ENCODE results near the gene TBCD.

The TBCD gene

DNA sequence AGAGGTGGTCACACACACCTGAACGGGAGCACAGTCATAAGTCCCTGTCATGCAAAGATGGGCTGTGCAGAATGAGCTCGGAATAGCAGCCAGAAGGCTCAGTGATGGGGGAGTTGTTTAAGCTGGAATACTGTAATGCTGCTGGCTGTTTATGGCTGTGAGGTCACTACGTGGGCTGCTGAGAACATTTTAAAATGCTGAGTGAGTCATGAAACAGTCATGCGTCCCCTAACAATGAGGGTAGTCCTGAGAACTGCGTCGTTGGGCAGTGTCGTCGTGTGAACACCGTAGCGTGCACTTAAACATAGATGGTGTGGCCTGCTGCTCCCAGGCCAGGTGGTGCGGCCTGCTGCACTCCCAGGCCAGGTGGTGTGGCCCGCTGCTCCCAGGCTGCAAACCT lies 39.7 kb downstream of the TBCD start:
- DNase-seq (ENCODE audit: low read depth), result peak; percentile 33

DNA sequence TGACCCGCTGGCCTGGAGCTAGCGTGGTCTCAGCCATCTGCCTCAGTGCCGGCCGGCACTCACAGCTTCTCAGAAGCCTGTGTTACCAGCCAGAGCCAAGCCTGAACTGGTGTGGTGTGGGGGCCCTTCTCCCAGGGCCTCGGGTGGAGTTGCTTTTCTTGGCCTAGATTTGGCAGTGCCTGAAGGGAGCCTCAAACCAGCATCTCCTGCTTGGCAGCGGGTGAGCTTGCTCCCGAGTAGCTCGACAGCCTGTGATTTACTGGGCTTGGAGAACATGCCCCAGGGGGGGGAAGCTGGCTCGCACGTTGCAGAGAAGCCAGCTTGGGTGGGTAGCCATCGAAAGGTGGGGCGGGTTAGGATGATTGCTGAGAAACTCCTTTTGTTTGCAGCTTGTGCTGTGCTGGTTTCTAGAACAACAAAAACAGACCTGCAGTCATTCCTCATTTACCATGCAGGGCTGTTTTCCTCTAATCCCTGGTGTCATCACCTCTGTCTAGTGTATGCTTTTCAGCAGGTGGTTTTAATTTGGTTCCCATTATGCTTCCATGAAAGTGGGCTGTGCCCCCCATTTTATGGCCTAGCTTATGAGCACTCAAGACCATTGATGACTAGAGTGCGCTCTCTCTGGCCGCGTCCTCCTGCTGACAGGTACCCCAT lies 42.2 kb downstream of the TBCD start:
- DNase-seq (ENCODE audit: low read depth), result peak; percentile 34

GRCh38 chr17:82794781-82795482 lies 43.1 kb downstream of the TBCD start:
- DNase-seq (ENCODE audit: low read depth), result no peak

GRCh38 chr17:82795615-82796014 lies 43.8 kb downstream of the TBCD start:
- no peak for DNase-seq (ENCODE audit: low read depth)

DNA sequence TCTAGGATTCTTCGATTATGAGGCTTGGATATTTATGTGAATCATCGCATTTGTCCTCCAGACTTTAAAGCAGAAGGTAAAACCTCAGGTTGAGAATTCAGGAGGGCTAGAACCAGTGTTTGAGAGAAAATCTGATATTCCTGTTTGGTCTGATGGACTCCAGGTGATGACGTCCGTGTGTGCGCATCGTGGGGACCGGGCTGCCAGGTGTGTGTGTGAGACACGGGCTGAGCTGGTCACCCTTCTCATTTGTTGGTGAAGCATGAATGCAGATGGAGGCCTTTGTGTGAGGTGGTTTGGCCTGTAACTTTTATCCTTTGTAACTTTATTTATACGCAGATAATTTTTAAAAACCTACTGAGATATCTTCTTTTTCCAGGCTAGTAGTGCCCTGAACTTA lies 45.2 kb downstream of the TBCD start:
- DNase-seq (ENCODE audit: low read depth), result no peak

- DNase-seq (ENCODE audit: low read depth), result no peak
Measured at GRCh38 chr17:82798752-82799151, 46.9 kb downstream of the TBCD start.

GRCh38 chr17:82799591-82799990 lies 47.7 kb downstream of the TBCD start:
- no peak for DNase-seq (ENCODE audit: low read depth)

DNA sequence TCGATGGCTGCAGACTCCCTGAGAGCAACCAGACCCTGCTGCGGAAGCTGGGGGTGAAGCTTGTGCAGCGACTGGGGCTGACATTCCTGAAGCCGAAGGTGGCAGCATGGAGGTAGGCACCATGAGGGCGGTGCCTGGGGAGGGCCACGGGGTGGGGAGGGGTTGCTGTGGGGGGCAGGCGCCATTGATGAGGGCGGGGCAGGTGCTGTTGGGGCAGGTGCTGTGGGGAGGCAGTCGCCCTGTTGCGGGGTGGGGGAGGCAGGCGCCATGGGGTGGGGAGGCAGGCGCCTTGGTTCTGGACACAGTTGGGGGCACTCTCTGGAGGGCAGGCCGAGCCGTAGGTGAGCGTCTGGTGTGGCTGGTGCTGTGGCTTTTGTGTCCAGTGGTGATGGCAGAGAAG lies 49.0 kb downstream of the TBCD start:
- DNase-seq (ENCODE audit: low read depth), result no peak

DNA sequence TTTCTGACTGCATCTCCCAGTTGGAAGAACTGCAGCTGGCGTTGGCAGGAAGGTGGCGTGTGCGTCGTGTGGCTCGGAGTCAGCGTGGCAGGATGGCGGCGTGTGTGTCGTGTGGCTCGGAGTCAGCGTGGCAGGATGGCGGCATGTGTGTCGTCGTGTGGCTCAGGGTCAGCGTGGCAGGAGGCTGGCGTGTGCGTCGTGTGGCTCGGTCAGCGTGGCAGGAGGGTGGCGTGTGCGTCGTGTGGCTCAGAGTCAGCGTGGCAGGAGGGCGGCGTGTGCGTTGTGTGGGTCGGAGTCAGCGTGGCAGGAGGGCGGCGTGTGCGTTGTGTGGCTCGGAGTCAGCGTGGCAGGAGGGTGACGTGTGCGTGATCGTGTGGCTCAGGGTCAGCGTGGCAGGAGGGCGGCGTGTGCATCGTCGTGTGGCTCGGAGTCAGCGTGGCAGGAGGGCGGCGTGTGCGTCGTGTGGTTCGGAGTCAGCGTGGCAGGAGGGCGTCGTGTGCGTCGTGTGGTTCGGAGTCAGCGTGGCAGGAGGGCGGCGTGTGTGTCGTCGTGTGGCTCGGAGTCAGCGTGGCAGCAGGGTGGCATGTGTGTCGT lies 49.6 kb downstream of the TBCD start:
- DNase-seq (ENCODE audit: low read depth), result no peak

DNA sequence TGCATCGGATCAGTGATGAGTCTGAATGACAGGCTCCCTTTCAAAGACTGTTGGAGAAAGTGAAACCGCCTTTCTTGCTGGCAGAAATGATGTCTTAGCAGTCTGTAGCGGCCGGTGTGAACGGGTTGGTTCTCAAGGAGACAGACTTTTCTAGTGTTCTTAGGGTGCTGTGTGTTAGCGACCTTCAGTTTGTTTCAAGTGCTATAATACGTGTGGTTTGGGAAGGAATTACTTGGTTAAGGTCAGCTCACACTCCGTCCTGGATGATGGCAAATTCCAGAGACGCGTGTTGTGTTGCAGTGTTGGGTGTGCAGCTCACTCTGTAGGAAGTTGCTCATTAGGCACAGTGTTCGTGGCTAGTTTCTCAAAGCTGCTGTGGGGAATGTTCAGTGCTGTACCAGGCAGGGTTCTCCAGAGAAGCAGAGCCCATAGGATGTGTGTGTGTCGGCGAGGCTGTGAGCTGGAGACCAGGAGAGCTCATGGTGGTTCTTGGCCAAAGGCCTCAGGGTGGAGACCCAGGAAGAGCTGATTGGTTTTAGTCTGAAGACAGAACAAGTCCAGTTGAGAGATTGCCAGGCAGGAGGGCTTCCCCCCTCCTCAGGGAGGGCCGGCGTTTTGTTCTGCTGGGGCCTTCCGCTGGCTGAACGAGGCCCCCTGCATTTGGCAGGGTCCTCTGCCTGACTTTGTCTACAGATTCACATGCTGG lies 50.4 kb downstream of the TBCD start:
- peak; percentile 13 for DNase-seq (ENCODE audit: low read depth)

DNA sequence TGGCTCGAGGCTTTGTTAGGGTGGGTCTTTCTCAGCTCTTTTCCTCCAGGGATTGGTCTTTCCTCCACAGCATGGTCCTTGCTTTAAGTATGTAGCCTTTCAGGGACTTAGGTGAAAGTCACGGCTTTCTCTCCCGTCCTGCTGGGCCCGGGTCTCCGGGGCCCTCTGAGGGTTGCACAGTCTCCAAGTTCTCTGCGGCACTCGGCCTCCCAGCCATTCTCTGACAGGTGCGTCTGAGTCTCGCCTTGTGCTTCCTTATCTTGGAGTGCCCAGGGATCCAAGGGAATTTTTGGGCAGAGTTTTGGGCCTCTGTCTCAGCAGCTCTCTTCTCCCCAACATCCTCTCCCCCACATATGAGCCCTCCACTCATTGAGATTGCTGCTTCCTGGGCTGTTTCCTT lies 51.3 kb downstream of the TBCD start:
- no peak for DNase-seq (ENCODE audit: low read depth)

DNA sequence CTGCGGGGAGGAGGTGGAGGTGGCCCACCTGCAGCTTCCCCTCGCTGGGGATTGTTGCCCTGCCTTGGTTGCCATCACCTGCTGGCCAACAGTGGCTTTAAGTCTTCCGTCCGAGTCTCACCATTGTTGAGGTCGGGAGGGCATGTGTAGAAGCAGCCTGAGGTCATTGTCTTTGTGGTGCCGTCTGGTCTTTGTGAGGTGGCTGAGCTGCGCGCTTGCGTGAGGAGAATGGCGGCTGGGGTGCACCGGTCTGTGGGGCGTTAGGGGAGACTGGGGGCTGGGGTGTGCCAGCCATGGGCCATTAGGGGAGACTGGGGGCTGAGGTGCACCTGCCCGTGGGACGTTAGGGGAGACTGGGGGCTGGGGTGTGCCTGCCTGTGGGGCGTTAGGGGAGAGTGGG lies 51.7 kb downstream of the TBCD start:
- no peak for DNase-seq (ENCODE audit: low read depth)

- DNase-seq (ENCODE audit: low read depth), result peak; percentile 48
Measured at GRCh38 chr17:82804442-82805191, 52.8 kb downstream of the TBCD start.

DNA sequence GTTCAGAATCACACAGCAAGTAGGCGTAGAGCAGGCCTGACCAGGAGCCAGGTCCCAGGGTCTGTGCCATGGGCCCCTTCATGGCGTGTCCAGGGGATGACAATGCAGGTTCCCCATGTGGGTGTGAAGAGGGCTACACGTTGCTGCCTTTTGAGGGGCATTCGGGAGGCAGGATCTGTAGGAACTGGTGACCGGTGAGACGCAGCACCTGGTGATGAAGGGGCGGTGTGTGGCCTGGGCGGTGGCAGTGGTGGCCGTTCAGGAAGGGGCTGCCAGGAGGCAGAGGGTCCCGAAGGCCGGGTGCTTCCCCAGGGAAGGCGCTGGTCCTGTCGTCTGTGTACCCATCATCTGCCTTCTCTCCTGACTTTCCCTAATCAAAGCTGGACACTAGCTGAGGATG lies 53.4 kb downstream of the TBCD start:
- no peak for DNase-seq (ENCODE audit: low read depth)

GRCh38 chr17:82805823-82806222 lies 54.0 kb downstream of the TBCD start:
- DNase-seq (ENCODE audit: low read depth), result no peak

DNA sequence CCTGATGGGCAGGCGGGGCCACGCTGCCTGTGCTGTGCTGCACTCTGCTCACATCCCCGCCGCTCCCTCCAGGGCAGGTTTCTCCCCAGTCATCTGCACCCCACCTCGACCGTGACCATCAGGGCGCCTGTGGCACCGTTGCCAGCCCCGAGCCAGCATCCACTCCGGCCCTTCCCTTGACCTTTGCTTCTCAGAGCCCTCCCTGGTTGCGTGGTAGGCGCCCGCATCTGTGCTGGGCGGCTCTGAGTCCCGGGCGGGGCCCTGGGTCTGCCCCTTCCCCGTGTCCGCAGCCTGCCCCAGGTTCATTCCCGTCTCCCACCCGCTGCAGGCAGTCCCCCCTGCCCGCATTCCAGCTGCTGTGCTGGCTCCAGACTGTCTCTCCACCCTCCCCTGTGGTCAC lies 54.8 kb downstream of the TBCD start:
- no peak for DNase-seq (ENCODE audit: low read depth)

DNA sequence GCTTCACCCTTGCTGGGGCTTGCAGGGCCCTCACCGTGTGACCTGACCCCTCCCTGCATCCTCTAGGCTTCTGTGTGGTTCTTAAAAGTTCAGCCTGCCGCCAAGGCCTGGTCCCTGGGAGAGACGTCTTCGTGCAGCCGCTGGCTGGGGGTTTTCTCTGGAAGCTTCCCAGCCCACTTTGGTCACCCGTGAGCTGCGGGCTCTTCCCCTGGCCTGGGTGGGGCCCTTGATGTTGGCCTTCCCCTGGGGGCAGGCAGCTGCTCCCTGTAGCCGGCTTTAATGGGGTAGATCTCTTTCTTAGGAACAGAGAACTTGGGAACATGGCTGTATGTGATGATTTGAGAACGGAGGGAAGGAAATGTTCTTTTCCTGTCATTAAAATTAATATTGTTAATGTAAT lies 55.2 kb downstream of the TBCD start:
- DNase-seq (ENCODE audit: low read depth), result no peak

DNA sequence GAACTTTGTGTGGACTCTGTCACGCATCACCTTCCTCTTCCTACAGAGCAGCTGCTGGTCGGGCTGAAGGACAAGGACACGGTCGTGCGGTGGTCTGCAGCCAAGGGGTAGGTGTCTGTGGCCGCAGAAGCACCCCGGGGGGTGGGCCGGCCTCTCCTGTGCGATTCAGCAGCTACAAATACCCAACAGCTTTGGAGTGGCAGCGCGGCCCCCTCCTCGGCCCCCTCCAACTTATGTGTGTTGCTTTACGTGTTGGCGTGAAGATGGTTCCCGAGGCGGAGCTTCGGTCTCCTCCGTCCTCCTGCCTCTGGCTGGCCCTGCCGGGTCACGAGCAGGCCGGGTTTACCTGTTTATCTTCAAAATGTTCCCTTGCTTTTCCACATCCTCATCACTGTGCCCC lies 55.7 kb downstream of the TBCD start:
- DNase-seq (ENCODE audit: low read depth), result no peak

GRCh38 chr17:82808006-82808405 lies 56.1 kb downstream of the TBCD start:
- DNase-seq (ENCODE audit: low read depth), result no peak

DNA sequence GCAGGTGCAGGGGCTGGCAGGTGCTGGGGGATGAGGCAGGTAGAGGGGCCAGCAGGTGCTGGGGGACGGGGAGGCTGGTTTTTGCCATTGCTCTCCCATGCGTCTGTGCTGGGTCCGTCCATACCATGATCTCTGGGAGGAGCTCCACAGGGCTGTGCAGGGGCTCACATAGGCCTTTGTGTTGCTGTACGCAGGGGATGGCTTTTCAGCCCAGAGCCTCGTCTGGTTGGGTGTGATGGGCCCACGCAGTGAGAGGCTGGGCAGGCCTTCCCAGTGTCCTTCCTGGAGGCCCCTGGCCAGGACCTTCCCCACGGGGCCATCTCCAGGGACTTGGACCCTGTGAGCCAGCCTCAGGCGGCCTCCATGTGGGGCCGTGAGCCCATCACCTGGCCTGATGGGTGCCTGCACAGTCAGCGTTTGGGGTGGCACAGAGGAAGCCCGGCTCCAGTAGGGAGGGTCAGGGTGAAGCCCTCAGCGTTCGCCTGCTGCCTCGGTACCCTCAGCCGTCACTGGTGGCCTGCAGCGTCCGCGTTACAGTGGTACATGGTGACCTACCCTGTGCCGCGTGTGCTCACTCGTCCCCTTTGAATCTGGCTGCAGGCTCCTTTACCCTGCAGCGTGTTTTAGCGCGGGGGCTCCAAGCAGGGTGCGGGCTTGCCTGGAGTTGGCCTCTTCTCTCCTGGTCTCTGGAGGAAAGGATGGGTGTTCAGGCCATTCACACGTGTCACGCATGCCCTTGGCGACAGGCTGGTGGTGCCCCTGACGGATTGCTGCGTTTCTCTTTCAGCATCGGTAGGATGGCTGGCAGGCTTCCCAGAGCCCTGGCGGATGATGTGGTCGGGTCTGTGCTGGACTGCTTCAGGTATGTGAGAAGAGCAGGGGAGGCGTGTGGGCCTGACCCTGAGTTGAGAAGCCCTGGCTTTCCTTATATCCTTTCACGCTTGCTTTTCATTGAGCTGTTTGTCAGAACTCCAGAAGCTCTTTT lies 57.3 kb downstream of the TBCD start:
- DNase-seq (ENCODE audit: low read depth), result no peak

All from stromal cell of bone marrow (primary cell).